Hepatocyte (in vitro differentiated cells): Measurements from ENCODE around the gene SLC16A9. TPM values are rescaled to one million over a fixed set of nuclear protein-coding genes. Genes with fewer than 3 reads are reported as not detected.

Source experiments
- DNase-seq: peaks from one replicate; pipeline ENCODE4 v3.0.0-alpha.2; 2016; ENCODE audit warnings: low spot score
- H2AFZ ChIP-seq: fragments of 200-600 bp; sonication (generic); 2 replicates; pipeline ENCODE4 v1.6.0; 2016; ENCODE audit warnings: antibody characterized with exemption, mild to moderate bottlenecking
- H3K27ac ChIP-seq: fragments of 200-600 bp; sonication (generic); 2 replicates; pipeline ENCODE4 v1.5.1; 2016; ENCODE audit warnings: mild to moderate bottlenecking
- H3K27me3 ChIP-seq: fragments of 200-600 bp; sonication (generic); 2 replicates; pipeline ENCODE4 v1.6.1; 2016
- H3K36me3 ChIP-seq: fragments of 200-600 bp; sonication (generic); replicated peaks from 2 replicates; pipeline ENCODE4 v1.5.1; 2016; ENCODE audit warnings: low read depth; ENCODE audit not compliant: insufficient read depth
- H3K4me1 ChIP-seq: fragments of 200-600 bp; sonication (generic); 2 replicates; pipeline ENCODE4 v1.5.1; 2016; ENCODE audit warnings: mild to moderate bottlenecking, moderate library complexity; ENCODE audit not compliant: insufficient read depth
- H3K4me2 ChIP-seq: fragments of 200-600 bp; sonication (generic); 2 replicates; pipeline ENCODE4 v1.6.0; 2016
- H3K4me3 ChIP-seq: fragments of 200-600 bp; sonication (generic); 2 replicates; pipeline ENCODE4 v1.5.1; 2016; ENCODE audit warnings: mild to moderate bottlenecking
- H3K79me2 ChIP-seq: fragments of 200-600 bp; sonication (generic); 2 replicates; pipeline ENCODE4 v1.6.0; 2017; ENCODE audit warnings: mild to moderate bottlenecking
- H3K9me2 ChIP-seq: fragments of 200-600 bp; sonication (generic); replicated peaks from 2 replicates; pipeline ENCODE4 v1.6.0; 2017; ENCODE audit warnings: mild to moderate bottlenecking; ENCODE audit not compliant: insufficient read depth
- H3K9me3 ChIP-seq: fragments of 200-600 bp; sonication (generic); 2 replicates; pipeline ENCODE4 v1.5.1; 2016; ENCODE audit warnings: low read depth, mild to moderate bottlenecking
- H4K20me1 ChIP-seq: fragments of 200-600 bp; sonication (generic); 2 replicates; pipeline ENCODE4 v1.6.0; 2016; ENCODE audit warnings: mild to moderate bottlenecking; ENCODE audit not compliant: insufficient read depth, poor library complexity, severe bottlenecking
- CTCF ChIP-seq: fragments of 200-600 bp; sonication (generic); IDR thresholded peaks from 2 replicates; pipeline ENCODE4 v1.5.1; 2016; ENCODE audit warnings: antibody characterized with exemption, mild to moderate bottlenecking; ENCODE audit not compliant: poor library complexity
- EZH2 ChIP-seq: fragments of 200-600 bp; sonication (generic); IDR thresholded peaks from 2 replicates; pipeline ENCODE4 v1.6.1; 2016; ENCODE audit warnings: antibody characterized with exemption, mild to moderate bottlenecking, borderline replicate concordance
- EZH2phosphoT487 ChIP-seq: fragments of 200-600 bp; sonication (generic); IDR thresholded peaks from one replicate; pipeline ENCODE4 v1.6.1; 2018; ENCODE audit warnings: antibody characterized with exemption, mild to moderate bottlenecking, low read depth, moderate library complexity; ENCODE audit not compliant: unreplicated experiment, severe bottlenecking
- WGBS: methylation state at CpG from one replicate; pipeline ENCODE4 v1.1.6; 2016; ENCODE audit warnings: low lambda C conversion rate; ENCODE audit errors: missing lambda C conversion rate; 5-methylcytosine and 5-hydroxymethylcytosine counted together
- polyA plus RNA-seq: library from polyadenylated mRNA; unstranded; fragments of >200 nt; fragmentation: Nextera tagmentation; extraction: Ambion mirVana; gene quantifications from 2 replicates; pipeline ENCODE4 v1.2.1, GENCODE V29; 2016
- total RNA-seq: library from RNA; depleted of rRNA; stranded (reverse); fragments of >200 nt; gene quantifications from 2 replicates; pipeline ENCODE4 v1.2.3, GENCODE V29; 2014

Gene SLC16A9
- total and polyA plus RNA-seq, 2 experiments from 2014 or later: 2.0 to 4.7 TPM

- TF ChIP-seq EZH2phosphoT487 (no peak), CTCF (no peak), EZH2 (no peak)
- Histone ChIP-seq H3K79me2 (no peaks in the 10 kb centered on the region), H3K4me2 (no peak overlapping the region), H3K4me3 (no peak overlapping the region), H3K27me3 (no peaks in the 10 kb centered on the region), H3K4me1 (no peaks in the 10 kb centered on the region), H4K20me1 (no peaks in the 10 kb centered on the region), H3K36me3 (no peaks in the 10 kb centered on the region), H3K9me3 (no peaks in the 10 kb centered on the region), H3K27ac (no peak overlapping the region), H3K9me2 (no peaks in the 10 kb centered on the region), H2AFZ (no peak overlapping the region)
- DNase-seq: no peak
- 59% methylated on average over 4 of the region's 4 CpGs for WGBS
Measured at GRCh38 chr10:59618666-59619065, 91.0 kb downstream of the SLC16A9 start.

- Histone ChIP-seq H3K9me3 (no peaks in the 10 kb centered on the region), H3K79me2 (no peaks in the 10 kb centered on the region), H3K9me2 (no peaks in the 10 kb centered on the region), H3K4me3 (no peak overlapping the region), H3K36me3 (no peaks in the 10 kb centered on the region), H3K27ac (no peak overlapping the region), H3K4me1 (no peaks in the 10 kb centered on the region), H4K20me1 (no peaks in the 10 kb centered on the region), H3K27me3 (no peaks in the 10 kb centered on the region), H3K4me2 (no peak overlapping the region), H2AFZ (no peak overlapping the region)
- WGBS: 78% methylated on average over 1 of the region's 1 CpG
- DNase-seq: no peak
- no peak for TF ChIP-seq EZH2phosphoT487
- TF ChIP-seq EZH2: no peak
- TF ChIP-seq CTCF: no peak
Measured at GRCh38 chr10:59617996-59618395, 91.7 kb downstream of the SLC16A9 start.

GRCh38 chr10:59611048-59611447, 98.6 kb downstream of the SLC16A9 start:
- Histone ChIP-seq H3K9me3 (no peaks in the 10 kb centered on the region), H3K27me3 (no peaks in the 10 kb centered on the region), H4K20me1 (no peaks in the 10 kb centered on the region), H3K4me1 (no peaks in the 10 kb centered on the region), H3K4me2 (no peak overlapping the region), H2AFZ (no peak overlapping the region), H3K4me3 (no peak overlapping the region), H3K9me2 (no peaks in the 10 kb centered on the region), H3K27ac (no peak overlapping the region), H3K79me2 (no peaks in the 10 kb centered on the region), H3K36me3 (no peaks in the 10 kb centered on the region)
- TF ChIP-seq EZH2phosphoT487 (no peak), CTCF (no peak), EZH2 (no peak)
- no peak for DNase-seq

GRCh38 chr10:59607970-59608369, 101.7 kb downstream of the SLC16A9 start:
- DNase-seq: no peak
- Histone ChIP-seq H3K9me3 (no peaks in the 10 kb centered on the region), H3K27me3 (no peaks in the 10 kb centered on the region), H3K79me2 (no peaks in the 10 kb centered on the region), H3K27ac (peak overlapping the region; percentile 41), H3K9me2 (no peaks in the 10 kb centered on the region), H4K20me1 (no peaks in the 10 kb centered on the region), H3K4me1 (no peaks in the 10 kb centered on the region), H3K4me2 (no peak overlapping the region), H3K36me3 (no peaks in the 10 kb centered on the region), H2AFZ (no peak overlapping the region), H3K4me3 (no peak overlapping the region)
- WGBS: 61% methylated on average over 4 of the region's 4 CpGs
- TF ChIP-seq CTCF (no peak), EZH2 (no peak)
